ENCODE results near the gene NKX1-2.

DNA sequence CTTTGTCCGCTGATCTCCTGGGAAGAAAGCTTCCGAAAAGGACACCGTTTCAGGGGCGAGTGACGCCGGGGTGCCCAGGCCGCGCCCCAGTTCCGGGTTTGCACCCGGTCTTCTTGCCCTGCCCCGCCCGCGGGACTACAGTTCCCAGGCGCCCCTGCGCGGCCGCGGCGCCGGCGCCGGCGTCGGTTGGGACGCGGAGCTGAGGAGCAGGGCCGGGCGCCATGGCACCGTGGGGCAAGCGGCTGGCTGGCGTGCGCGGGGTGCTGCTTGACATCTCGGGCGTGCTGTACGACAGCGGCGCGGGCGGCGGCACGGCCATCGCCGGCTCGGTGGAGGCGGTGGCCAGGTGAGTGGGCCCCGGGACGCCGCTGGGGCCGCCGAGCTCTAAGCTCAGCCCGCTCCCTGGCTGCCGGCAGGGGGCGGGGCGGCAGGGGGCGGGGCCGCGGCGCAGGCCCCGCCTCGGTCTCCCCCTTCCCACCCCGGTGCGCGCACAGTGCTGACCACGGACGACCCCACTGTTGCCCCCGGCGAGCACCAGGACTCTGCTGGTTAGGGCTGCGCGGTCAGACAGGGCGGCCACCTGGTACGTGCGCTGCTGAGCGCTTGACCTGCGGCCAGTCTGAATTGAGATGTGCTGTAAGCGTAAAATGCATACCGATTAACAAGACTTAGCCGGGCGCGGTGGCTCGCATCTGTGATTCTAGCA, 12.0 kb upstream of the NKX1-2 start, which contains the start of gene LHPP:
- TF ChIP-seq, protein P1, sequence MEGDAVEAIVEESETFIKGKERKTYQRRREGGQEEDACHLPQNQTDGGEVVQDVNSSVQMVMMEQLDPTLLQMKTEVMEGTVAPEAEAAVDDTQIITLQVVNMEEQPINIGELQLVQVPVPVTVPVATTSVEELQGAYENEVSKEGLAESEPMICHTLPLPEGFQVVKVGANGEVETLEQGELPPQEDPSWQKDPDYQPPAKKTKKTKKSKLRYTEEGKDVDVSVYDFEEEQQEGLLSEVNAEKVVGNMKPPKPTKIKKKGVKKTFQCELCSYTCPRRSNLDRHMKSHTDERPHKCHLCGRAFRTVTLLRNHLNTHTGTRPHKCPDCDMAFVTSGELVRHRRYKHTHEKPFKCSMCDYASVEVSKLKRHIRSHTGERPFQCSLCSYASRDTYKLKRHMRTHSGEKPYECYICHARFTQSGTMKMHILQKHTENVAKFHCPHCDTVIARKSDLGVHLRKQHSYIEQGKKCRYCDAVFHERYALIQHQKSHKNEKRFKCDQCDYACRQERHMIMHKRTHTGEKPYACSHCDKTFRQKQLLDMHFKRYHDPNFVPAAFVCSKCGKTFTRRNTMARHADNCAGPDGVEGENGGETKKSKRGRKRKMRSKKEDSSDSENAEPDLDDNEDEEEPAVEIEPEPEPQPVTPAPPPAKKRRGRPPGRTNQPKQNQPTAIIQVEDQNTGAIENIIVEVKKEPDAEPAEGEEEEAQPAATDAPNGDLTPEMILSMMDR (IDR thresholded peaks at IDR 0.05) = no peak
- no peak for TF ChIP-seq POLR2A (IDR thresholded peaks at IDR 0.05)
